GM12878 (cell line): ENCODE data around the gene MTIF2. TPM values are rescaled to one million over a fixed set of nuclear protein-coding genes. Genes with fewer than 3 reads are reported as not detected.

Experiments used
- ASH2L ChIP-seq: fragments of 300-600, 200-600 bp; sonication (generic); IDR thresholded peaks from 2 replicates; pipeline ENCODE4 v1.6.1; 2017; ENCODE audit warnings: low read depth, mild to moderate bottlenecking, borderline replicate concordance
- BCL11A ChIP-seq: IDR thresholded peaks from 2 replicates; pipeline ENCODE4 v1.6.1; 2011; ENCODE audit warnings: low read depth, low read length
- BRCA1 ChIP-seq: IDR thresholded peaks from 2 replicates; pipeline ENCODE4 v1.6.1; 2011; ENCODE audit warnings: low read depth, low read length, improper control_type of control experiment
- CBFB ChIP-seq: IDR thresholded peaks from 2 replicates; pipeline ENCODE4 v1.6.1; 2016; ENCODE audit warnings: antibody characterized with exemption, low read depth
- CREB1 ChIP-seq: IDR thresholded peaks from 2 replicates; pipeline ENCODE4 v1.6.1; 2012; ENCODE audit warnings: low read depth, mild to moderate bottlenecking, inconsistent platforms
- EP300 ChIP-seq, 2 experiments: fragments of 150-350 bp in 1 of 2; IDR thresholded peaks; 2 replicates each; pipeline ENCODE4 v1.6.1; 2011 to 2012; ENCODE audit warnings: low read depth in 2 of 2, low read length in 2 of 2, borderline replicate concordance in 1 of 2, improper control_type of control experiment in 1 of 2, inconsistent platforms in 1 of 2; ENCODE audit not compliant: control insufficient read depth in 1 of 2
- FOS ChIP-seq: IDR thresholded peaks from 3 replicates; pipeline ENCODE4 v1.6.1; 2011; ENCODE audit warnings: borderline replicate concordance; ENCODE audit not compliant: insufficient read length; ENCODE audit errors: extremely low read depth
- GATAD2B ChIP-seq: fragments of 450-650 bp; conservative IDR thresholded peaks from 2 replicates; pipeline ENCODE4 v1.6.1; 2017; ENCODE audit warnings: low read depth, mild to moderate bottlenecking, moderate library complexity
- MEF2A ChIP-seq: IDR thresholded peaks from 2 replicates; pipeline ENCODE4 v1.6.1; 2011; ENCODE audit warnings: low read depth, mild to moderate bottlenecking, low read length, moderate library complexity; ENCODE audit not compliant: insufficient read depth
- MEF2B ChIP-seq: fragments of 450-650 bp; IDR thresholded peaks from 2 replicates; pipeline ENCODE4 v1.6.1; 2018; ENCODE audit warnings: mild to moderate bottlenecking, moderate library complexity; ENCODE audit not compliant: partially characterized antibody, poor library complexity, severe bottlenecking
- POLR2A ChIP-seq: IDR thresholded peaks from 2 replicates; pipeline ENCODE4 v1.6.1; 2011; ENCODE audit warnings: low read depth, mild to moderate bottlenecking, low read length
- POLR2AphosphoS5 ChIP-seq: IDR thresholded peaks from 2 replicates; pipeline ENCODE4 v1.6.1; 2011; ENCODE audit warnings: mild to moderate bottlenecking, low read length, inconsistent platforms
- RAD21 ChIP-seq: IDR thresholded peaks from 2 replicates; pipeline ENCODE4 v1.6.1; 2011; ENCODE audit warnings: mild to moderate bottlenecking, low read depth, low read length, moderate library complexity; ENCODE audit not compliant: insufficient read depth
- RB1 ChIP-seq: fragments of 450-650 bp; formaldehyde crosslinking; IDR thresholded peaks from 2 replicates; pipeline ENCODE4 v1.6.1; 2017; ENCODE audit warnings: mild to moderate bottlenecking, borderline replicate concordance
- RELA ChIP-seq: fragments of 450-650 bp; IDR thresholded peaks from 2 replicates; pipeline ENCODE4 v1.8.0; 2014; ENCODE audit warnings: borderline replicate concordance; ENCODE audit not compliant: partially characterized antibody
- SUPT20H ChIP-seq: IDR thresholded peaks from 2 replicates; pipeline ENCODE4 v1.6.1; 2011; ENCODE audit warnings: low read depth, mild to moderate bottlenecking, low read length, moderate library complexity, borderline replicate concordance; ENCODE audit not compliant: control insufficient read depth
- TAF1 ChIP-seq: IDR thresholded peaks from 2 replicates; pipeline ENCODE4 v1.6.1; 2011; ENCODE audit warnings: mild to moderate bottlenecking, low read depth, low read length, borderline replicate concordance
- TCF12 ChIP-seq: IDR thresholded peaks from 2 replicates; pipeline ENCODE4 v1.6.1; 2011; ENCODE audit warnings: low read depth, mild to moderate bottlenecking, low read length
- ZNF207 ChIP-seq: fragments of 450-650 bp; IDR thresholded peaks from 2 replicates; pipeline ENCODE4 v1.6.1; 2014; ENCODE audit warnings: antibody characterized with exemption, mild to moderate bottlenecking, borderline replicate concordance
- polyA plus RNA-seq, 11 experiments: library from polyadenylated mRNA; depleted of rRNA in 4 of 11; unstranded in 6 of 11; stranded (reverse) in 5 of 11; fragments of >200 nt; fragmentation: Nextera tagmentation in 4 of 11; fragmentation: Illumina TruSeq in 1 of 11; extraction: Ambion mirVana in 4 of 11; extraction: Trizol in 1 of 11; gene quantifications; 1 replicate in 1 of 11; 2 replicates in 10 of 11; pipeline versions ENCODE4 v1.2.1 to v1.2.3, GENCODE V29; 2011 to 2016; ENCODE audit warnings: inconsistent platforms in 2 of 11, missing spikeins in 2 of 11, low read depth in 1 of 11
- total RNA-seq, 4 experiments: library from RNA; depleted of rRNA in 3 of 4; stranded (reverse); fragments of >200 nt in 3 of 4; fragmentation: Illumina TruSeq in 1 of 4; extraction: Trizol in 1 of 4; gene quantifications; 2 replicates each; pipeline versions ENCODE4 v1.2.1 to v1.2.3, GENCODE V29; 2013 to 2021
- TF ChIP-seq, protein P1 (sequence below): fragments of 450-650 bp; IDR thresholded peaks from 2 replicates; pipeline ENCODE4 v1.6.1; 2016; ENCODE audit warnings: mild to moderate bottlenecking
- TF ChIP-seq, protein P2 (sequence below): IDR thresholded peaks from 2 replicates; pipeline ENCODE4 v1.6.1; 2011; ENCODE audit warnings: low read depth, low read length, improper control_type of control experiment, borderline replicate concordance
- TF ChIP-seq, protein P3 (sequence below): IDR thresholded peaks from 2 replicates; pipeline ENCODE4 v1.6.1; 2011; ENCODE audit warnings: borderline replicate concordance, low read depth, mild to moderate bottlenecking, moderate library complexity, low read length; ENCODE audit not compliant: insufficient read depth, poor library complexity, severe bottlenecking
- TF ChIP-seq, protein P4 (sequence below): fragments of 450-650 bp; IDR thresholded peaks from 2 replicates; pipeline ENCODE4 v1.6.1; 2014; ENCODE audit warnings: mild to moderate bottlenecking

Gene MTIF2
- total and polyA plus RNA-seq, 10 of the 15 experiments (the other 5 are each of a cell fraction or from before 2014, with no cell fraction given) = 26.4 to 63.7 (median 40.0) TPM

DNA sequence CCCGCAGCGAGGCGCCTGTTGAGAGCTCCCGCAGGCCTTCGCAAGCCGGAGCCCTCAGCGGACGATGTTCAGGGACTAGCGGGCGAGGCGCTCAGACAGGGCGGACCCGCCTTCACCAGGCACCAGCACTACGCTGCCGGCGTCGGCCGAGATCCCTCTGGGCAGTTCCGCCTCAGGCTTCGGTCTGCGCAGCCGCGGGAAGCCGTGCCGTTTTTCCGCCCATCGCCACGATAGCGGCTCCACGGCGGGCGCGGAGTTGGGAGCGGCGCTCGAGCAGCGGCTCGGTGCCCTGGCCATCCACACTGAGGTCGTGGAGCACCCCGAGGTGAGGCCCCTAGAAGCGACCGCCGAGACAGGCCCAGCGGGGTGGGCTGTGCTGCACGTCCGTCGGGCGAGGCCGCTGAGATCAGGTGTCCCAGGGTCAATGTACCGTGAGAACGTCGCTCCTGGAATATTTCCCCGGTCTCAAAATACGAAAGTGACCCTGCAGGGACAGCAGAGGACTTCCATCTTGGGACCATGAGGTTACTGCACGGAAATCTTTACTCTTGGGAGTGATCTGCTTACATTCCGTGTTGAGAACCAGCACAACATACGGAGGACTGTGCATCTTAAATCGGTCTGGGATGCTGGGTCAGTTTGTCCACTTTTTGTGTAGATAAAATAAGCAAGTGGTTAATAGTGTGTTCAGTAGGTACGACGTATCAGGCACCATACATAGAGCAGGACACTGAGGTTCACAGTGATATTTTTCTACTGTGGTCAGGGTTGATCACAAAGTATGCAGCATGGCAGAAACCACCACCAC, 13.3 kb upstream of the MTIF2 start (continued):
- TF ChIP-seq MEF2A (no peak), SUPT20H (no peak), POLR2AphosphoS5 (peak; percentile 94), GATAD2B (0 out of 2 replicates have a peak, but pooled peaks have one; percentile 70), BCL11A (no peak), MEF2B (no peak), RELA (peak; percentile 35), FOS (no peak), CBFB (peak; percentile 5; the same call in 1 of the 2 replicates), POLR2A (peak; percentile 98), TCF12 (no peak), TAF1 (peak; percentile 82; the same call in 1 of the 2 replicates), ZNF207 (0 out of 2 replicates have a peak, but pooled peaks have one; percentile 39), RAD21 (no peak), EP300 (IDR thresholded peaks at IDR 0.05; ENCODE audit: borderline replicate concordance in 1 of 2, control insufficient read depth in 1 of 2, low read depth in 2 of 2, low read length in 2 of 2) (no peak), ASH2L (no peak), BRCA1 (no peak), CREB1 (peak; percentile 66), RB1 (peak; percentile 69; the same call in 1 of the 2 replicates)
- TF ChIP-seq, protein P1, sequence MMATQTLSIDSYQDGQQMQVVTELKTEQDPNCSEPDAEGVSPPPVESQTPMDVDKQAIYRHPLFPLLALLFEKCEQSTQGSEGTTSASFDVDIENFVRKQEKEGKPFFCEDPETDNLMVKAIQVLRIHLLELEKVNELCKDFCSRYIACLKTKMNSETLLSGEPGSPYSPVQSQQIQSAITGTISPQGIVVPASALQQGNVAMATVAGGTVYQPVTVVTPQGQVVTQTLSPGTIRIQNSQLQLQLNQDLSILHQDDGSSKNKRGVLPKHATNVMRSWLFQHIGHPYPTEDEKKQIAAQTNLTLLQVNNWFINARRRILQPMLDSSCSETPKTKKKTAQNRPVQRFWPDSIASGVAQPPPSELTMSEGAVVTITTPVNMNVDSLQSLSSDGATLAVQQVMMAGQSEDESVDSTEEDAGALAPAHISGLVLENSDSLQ = peak; percentile 25; the same call in 1 of the 2 replicates
- TF ChIP-seq, protein P2, sequence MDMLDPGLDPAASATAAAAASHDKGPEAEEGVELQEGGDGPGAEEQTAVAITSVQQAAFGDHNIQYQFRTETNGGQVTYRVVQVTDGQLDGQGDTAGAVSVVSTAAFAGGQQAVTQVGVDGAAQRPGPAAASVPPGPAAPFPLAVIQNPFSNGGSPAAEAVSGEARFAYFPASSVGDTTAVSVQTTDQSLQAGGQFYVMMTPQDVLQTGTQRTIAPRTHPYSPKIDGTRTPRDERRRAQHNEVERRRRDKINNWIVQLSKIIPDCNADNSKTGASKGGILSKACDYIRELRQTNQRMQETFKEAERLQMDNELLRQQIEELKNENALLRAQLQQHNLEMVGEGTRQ = no peak
- TF ChIP-seq, protein P3, sequence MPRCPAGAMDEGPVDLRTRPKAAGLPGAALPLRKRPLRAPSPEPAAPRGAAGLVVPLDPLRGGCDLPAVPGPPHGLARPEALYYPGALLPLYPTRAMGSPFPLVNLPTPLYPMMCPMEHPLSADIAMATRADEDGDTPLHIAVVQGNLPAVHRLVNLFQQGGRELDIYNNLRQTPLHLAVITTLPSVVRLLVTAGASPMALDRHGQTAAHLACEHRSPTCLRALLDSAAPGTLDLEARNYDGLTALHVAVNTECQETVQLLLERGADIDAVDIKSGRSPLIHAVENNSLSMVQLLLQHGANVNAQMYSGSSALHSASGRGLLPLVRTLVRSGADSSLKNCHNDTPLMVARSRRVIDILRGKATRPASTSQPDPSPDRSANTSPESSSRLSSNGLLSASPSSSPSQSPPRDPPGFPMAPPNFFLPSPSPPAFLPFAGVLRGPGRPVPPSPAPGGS = peak; percentile 60
- TF ChIP-seq, protein P4, sequence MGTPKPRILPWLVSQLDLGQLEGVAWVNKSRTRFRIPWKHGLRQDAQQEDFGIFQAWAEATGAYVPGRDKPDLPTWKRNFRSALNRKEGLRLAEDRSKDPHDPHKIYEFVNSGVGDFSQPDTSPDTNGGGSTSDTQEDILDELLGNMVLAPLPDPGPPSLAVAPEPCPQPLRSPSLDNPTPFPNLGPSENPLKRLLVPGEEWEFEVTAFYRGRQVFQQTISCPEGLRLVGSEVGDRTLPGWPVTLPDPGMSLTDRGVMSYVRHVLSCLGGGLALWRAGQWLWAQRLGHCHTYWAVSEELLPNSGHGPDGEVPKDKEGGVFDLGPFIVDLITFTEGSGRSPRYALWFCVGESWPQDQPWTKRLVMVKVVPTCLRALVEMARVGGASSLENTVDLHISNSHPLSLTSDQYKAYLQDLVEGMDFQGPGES = no peak
